ENCODE results near the gene PHEX.

DNA sequence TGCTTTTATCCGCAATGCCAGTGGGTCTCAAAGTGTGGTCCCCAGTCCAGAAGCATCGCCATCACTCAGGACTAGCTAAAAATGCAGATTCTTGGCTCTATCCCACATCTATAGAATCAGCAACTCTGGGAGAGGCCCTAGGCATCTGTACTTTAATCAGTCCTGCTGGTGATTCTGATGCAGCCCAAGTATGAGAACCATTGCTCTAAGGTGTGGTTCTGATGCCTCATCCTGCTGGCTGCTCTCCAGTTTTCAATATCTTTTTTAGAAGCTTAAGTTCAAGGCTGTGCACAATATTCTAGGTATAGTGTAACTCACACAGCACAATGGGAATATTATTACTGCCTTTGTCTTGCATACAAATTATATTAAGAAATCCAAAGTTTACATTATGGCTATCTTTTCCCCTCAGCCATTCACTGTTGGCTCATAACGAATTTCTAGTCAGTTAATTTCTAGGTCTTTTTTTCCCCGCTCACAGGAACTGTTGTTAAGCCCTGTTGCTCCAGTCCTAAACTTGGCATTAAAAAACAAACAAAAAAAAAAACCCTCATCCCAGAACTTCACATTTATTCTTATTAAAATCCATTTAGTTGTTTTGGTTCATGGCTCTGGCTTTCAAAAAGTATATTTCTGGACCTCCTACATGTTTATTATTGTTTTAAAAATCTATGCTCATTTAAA is 109.1 kb downstream of the PHEX start:
- TF ChIP-seq, protein P1, sequence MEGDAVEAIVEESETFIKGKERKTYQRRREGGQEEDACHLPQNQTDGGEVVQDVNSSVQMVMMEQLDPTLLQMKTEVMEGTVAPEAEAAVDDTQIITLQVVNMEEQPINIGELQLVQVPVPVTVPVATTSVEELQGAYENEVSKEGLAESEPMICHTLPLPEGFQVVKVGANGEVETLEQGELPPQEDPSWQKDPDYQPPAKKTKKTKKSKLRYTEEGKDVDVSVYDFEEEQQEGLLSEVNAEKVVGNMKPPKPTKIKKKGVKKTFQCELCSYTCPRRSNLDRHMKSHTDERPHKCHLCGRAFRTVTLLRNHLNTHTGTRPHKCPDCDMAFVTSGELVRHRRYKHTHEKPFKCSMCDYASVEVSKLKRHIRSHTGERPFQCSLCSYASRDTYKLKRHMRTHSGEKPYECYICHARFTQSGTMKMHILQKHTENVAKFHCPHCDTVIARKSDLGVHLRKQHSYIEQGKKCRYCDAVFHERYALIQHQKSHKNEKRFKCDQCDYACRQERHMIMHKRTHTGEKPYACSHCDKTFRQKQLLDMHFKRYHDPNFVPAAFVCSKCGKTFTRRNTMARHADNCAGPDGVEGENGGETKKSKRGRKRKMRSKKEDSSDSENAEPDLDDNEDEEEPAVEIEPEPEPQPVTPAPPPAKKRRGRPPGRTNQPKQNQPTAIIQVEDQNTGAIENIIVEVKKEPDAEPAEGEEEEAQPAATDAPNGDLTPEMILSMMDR (IDR thresholded peaks at IDR 0.05; ENCODE audit: insufficient read depth, low read length, poor library complexity, severe bottlenecking), result no peak
- no peak for TF ChIP-seq EZH2phosphoT487 (conservative IDR thresholded peaks at IDR 0.05; ENCODE audit: low read length)
